Measurements from ENCODE around the gene PGAP2. TPM values are rescaled to one million over a fixed set of nuclear protein-coding genes. Genes with fewer than 3 reads are reported as not detected.

Gene PGAP2
- total and polyA plus RNA-seq, 2 of the 13 experiments (the other 11 are each of a cell fraction or from before 2014, with no cell fraction given): 21.5 to 47.8 TPM

DNA sequence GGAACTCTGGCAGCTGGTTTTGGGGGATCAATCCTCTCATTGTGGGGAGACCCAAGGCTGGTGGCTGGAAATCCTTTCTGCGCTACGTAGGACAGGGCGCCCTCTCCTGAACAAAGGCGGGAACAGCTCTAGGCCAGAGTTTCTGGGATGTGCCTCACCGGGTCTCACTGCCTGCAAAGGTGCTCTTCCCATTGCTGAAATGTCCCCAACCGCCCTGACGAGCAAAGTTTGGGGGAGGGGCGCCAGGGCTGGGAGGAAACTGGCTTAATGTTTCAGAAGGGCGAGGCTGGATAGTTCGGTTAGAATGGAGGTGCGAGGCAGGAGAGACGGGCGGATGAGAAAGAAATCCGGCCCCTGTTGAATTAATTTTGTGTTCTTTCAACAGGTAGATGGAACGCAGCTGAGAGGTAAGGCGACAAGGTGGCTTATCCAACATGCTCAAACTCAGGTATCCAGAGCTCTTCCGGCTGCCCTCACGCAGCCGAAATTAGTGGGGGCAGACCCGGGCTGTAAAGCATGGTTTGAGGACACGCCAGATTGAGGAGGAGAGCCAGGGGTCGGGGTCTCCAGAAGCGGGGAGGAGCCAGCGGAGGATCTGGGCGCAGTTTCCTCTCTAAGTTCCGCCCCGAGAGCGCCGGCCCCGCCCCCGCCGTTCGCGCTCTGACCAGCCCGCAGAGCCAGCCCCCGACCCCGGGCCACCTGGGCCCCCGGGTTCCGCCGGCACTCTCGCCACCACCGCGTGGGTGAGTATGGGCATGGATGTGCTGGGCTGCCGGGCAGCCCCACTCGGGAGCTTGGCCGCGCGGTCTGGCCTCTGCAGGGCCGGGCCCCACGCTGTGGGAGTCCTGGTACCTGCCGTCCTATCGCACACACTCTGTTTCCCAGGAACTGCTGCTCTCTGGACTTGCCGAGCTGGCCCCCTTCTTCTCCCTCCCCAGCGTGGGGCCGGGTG, at the start of gene PGAP2 (continued):
- TF ChIP-seq, protein P1, sequence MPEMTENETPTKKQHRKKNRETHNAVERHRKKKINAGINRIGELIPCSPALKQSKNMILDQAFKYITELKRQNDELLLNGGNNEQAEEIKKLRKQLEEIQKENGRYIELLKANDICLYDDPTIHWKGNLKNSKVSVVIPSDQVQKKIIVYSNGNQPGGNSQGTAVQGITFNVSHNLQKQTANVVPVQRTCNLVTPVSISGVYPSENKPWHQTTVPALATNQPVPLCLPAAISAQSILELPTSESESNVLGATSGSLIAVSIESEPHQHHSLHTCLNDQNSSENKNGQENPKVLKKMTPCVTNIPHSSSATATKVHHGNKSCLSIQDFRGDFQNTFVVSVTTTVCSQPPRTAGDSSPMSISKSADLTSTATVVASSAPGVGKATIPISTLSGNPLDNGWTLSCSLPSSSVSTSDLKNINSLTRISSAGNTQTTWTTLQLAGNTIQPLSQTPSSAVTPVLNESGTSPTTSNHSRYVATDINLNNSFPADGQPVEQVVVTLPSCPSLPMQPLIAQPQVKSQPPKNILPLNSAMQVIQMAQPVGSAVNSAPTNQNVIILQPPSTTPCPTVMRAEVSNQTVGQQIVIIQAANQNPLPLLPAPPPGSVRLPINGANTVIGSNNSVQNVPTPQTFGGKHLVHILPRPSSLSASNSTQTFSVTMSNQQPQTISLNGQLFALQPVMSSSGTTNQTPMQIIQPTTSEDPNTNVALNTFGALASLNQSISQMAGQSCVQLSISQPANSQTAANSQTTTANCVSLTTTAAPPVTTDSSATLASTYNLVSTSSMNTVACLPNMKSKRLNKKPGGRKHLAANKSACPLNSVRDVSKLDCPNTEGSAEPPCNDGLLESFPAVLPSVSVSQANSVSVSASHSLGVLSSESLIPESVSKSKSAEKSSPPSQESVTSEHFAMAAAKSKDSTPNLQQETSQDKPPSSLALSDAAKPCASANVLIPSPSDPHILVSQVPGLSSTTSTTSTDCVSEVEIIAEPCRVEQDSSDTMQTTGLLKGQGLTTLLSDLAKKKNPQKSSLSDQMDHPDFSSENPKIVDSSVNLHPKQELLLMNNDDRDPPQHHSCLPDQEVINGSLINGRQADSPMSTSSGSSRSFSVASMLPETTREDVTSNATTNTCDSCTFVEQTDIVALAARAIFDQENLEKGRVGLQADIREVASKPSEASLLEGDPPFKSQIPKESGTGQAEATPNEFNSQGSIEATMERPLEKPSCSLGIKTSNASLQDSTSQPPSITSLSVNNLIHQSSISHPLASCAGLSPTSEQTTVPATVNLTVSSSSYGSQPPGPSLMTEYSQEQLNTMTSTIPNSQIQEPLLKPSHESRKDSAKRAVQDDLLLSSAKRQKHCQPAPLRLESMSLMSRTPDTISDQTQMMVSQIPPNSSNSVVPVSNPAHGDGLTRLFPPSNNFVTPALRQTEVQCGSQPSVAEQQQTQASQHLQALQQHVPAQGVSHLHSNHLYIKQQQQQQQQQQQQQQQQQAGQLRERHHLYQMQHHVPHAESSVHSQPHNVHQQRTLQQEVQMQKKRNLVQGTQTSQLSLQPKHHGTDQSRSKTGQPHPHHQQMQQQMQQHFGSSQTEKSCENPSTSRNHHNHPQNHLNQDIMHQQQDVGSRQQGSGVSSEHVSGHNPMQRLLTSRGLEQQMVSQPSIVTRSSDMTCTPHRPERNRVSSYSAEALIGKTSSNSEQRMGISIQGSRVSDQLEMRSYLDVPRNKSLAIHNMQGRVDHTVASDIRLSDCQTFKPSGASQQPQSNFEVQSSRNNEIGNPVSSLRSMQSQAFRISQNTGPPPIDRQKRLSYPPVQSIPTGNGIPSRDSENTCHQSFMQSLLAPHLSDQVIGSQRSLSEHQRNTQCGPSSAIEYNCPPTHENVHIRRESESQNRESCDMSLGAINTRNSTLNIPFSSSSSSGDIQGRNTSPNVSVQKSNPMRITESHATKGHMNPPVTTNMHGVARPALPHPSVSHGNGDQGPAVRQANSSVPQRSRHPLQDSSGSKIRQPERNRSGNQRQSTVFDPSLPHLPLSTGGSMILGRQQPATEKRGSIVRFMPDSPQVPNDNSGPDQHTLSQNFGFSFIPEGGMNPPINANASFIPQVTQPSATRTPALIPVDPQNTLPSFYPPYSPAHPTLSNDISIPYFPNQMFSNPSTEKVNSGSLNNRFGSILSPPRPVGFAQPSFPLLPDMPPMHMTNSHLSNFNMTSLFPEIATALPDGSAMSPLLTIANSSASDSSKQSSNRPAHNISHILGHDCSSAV (CRISPR knock-in tag; IDR thresholded peaks at IDR 0.05; ENCODE audit: borderline replicate concordance): no peak
- TF ChIP-seq REL (CRISPR knock-in tag; conservative IDR thresholded peaks at IDR 0.05) (0 out of 2 replicates have a peak, but pooled peaks have one; percentile 34), ZNF605 (CRISPR knock-in tag; IDR thresholded peaks at IDR 0.05) (peak; percentile 57; the same call in 1 of the 2 replicates), RBAK (CRISPR knock-in tag; IDR thresholded peaks at IDR 0.05) (0 out of 2 replicates have a peak, but pooled peaks have one; percentile 59), ZNF670 (CRISPR knock-in tag; IDR thresholded peaks at IDR 0.05; ENCODE audit: borderline replicate concordance) (no peak), TGIF2 (CRISPR knock-in tag; IDR thresholded peaks at IDR 0.05) (no peak), ZSCAN12 (CRISPR knock-in tag; IDR thresholded peaks at IDR 0.05) (no peak), GTF3A (CRISPR knock-in tag; conservative IDR thresholded peaks at IDR 0.05) (no peak), ESRRA (CRISPR knock-in tag; IDR thresholded peaks at IDR 0.05; ENCODE audit: low read depth) (no peak), SP2 (CRISPR knock-in tag; IDR thresholded peaks at IDR 0.05) (no peak), ZNF441 (CRISPR knock-in tag; IDR thresholded peaks at IDR 0.05; ENCODE audit: borderline replicate concordance) (no peak), ZNF446 (CRISPR knock-in tag; IDR thresholded peaks at IDR 0.05) (0 out of 2 replicates have a peak, but pooled peaks have one; percentile 59), KAT8 (CRISPR knock-in tag; IDR thresholded peaks at IDR 0.05) (peak; percentile 24; the same call in 1 of the 2 replicates)
- TF ChIP-seq, protein P2, sequence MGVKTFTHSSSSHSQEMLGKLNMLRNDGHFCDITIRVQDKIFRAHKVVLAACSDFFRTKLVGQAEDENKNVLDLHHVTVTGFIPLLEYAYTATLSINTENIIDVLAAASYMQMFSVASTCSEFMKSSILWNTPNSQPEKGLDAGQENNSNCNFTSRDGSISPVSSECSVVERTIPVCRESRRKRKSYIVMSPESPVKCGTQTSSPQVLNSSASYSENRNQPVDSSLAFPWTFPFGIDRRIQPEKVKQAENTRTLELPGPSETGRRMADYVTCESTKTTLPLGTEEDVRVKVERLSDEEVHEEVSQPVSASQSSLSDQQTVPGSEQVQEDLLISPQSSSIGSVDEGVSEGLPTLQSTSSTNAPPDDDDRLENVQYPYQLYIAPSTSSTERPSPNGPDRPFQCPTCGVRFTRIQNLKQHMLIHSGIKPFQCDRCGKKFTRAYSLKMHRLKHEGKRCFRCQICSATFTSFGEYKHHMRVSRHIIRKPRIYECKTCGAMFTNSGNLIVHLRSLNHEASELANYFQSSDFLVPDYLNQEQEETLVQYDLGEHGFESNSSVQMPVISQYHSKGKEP (CRISPR knock-in tag; IDR thresholded peaks at IDR 0.05): no peak
- TF ChIP-seq, protein P3, sequence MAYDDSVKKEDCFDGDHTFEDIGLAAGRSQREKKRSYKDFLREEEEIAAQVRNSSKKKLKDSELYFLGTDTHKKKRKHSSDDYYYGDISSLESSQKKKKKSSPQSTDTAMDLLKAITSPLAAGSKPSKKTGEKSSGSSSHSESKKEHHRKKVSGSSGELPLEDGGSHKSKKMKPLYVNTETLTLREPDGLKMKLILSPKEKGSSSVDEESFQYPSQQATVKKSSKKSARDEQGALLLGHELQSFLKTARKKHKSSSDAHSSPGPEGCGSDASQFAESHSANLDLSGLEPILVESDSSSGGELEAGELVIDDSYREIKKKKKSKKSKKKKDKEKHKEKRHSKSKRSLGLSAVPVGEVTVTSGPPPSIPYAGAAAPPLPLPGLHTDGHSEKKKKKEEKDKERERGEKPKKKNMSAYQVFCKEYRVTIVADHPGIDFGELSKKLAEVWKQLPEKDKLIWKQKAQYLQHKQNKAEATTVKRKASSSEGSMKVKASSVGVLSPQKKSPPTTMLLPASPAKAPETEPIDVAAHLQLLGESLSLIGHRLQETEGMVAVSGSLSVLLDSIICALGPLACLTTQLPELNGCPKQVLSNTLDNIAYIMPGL (CRISPR knock-in tag; IDR thresholded peaks at IDR 0.05; ENCODE audit: borderline replicate concordance in 1 of 2, low read depth in 1 of 2): peak; percentile 50 to 56; a peak in 3 of 4 replicates

Data from HepG2 (cell line).